Breast epithelium (tissue), 4 donors: Measurements from ENCODE around the gene TSPAN11. TPM values are rescaled to one million over a fixed set of nuclear protein-coding genes. Genes with fewer than 3 reads are reported as not detected.

Experiments
- DNase-seq, 2 donors: peaks; one replicate each; pipeline ENCODE4 v3.0.0-alpha.2; 2019; ENCODE audit warnings: low spot score in 2 of 2
- H3K27ac ChIP-seq, 2 donors: fragments of 200-600 bp; sonication (generic) in 1 of 2; one replicate each; pipeline ENCODE4 v1.5.1; 2016 to 2019; ENCODE audit warnings: mild to moderate bottlenecking in 1 of 2
- H3K27me3 ChIP-seq, 2 donors: fragments of 200-600 bp; sonication (generic) in 1 of 2; one replicate each; pipeline versions ENCODE4 v1.5.1 to v1.6.0; 2017 to 2019; ENCODE audit warnings: control low read depth in 1 of 2, mild to moderate bottlenecking in 1 of 2
- H3K36me3 ChIP-seq: fragments of 200-600 bp; one replicate; pipeline ENCODE4 v1.5.1; 2019
- H3K4me1 ChIP-seq, 2 donors: fragments of 200-600 bp; sonication (generic); one replicate each; pipeline ENCODE4 v1.5.1; 2016 to 2019; ENCODE audit warnings: control low read depth in 1 of 2
- H3K4me3 ChIP-seq, 3 donors: fragments of 200-600 bp; sonication (generic); 1 replicate in 2 of 3; 2 replicates in 1 of 3; pipeline ENCODE4 v1.5.1; 2016 to 2019; ENCODE audit warnings: mild to moderate bottlenecking in 3 of 3, moderate library complexity in 2 of 3
- H3K9me3 ChIP-seq, 2 donors: fragments of 200-600 bp; sonication (generic) in 1 of 2; one replicate each; pipeline ENCODE4 v1.5.1; 2016 to 2019; ENCODE audit warnings: control low read depth in 1 of 2
- CTCF ChIP-seq, 3 donors: fragments of 450-650 bp; IDR thresholded peaks; one replicate each; pipeline ENCODE4 v1.5.1; 2016 to 2017; ENCODE audit warnings: antibody characterized with exemption in 3 of 3, mild to moderate bottlenecking in 3 of 3, moderate library complexity in 3 of 3
- POLR2A ChIP-seq: fragments of 450-650 bp; IDR thresholded peaks from one replicate; pipeline ENCODE4 v1.6.1; 2016; ENCODE audit warnings: antibody characterized with exemption, mild to moderate bottlenecking, moderate library complexity
- POLR2AphosphoS5 ChIP-seq, 3 donors: sonication (generic); formaldehyde crosslinking; IDR thresholded peaks; one replicate each; pipeline ENCODE4 v1.6.1; 2017; ENCODE audit warnings: antibody characterized with exemption in 3 of 3
- intact Hi-C: fragments of 100-400 bp; cut with DNase I; formaldehyde crosslinking; loops from one replicate; pipeline ENCODE4 v1.15.1; 2023; ENCODE audit warnings: low total_unique reads
- total RNA-seq, 3 donors: library from RNA; depleted of rRNA; stranded (reverse); fragments of >200 nt; gene quantifications; one replicate each; pipeline ENCODE4 v1.1.0, GENCODE V29; 2016

TSPAN11 gene
- total RNA-seq, 3 donors from 2014 or later, result 0.48 to 1.3 (median 0.73) TPM

- Histone ChIP-seq H3K36me3 (no peaks in the 10 kb centered on the region), H3K9me3 (no peaks in the 10 kb centered on the region), H3K27me3 (no peaks in the 10 kb centered on the region), H3K27ac (no peak overlapping the region), H3K4me3 (no peak overlapping the region), H3K4me1 (no peaks in the 10 kb centered on the region)
- DNase-seq, result no peak
- intact Hi-C loops, result no loop called here
- no peak for TF ChIP-seq POLR2AphosphoS5 (IDR thresholded peaks at IDR 0.05)
- TF ChIP-seq POLR2A, result no peak
- no peak for TF ChIP-seq CTCF (IDR thresholded peaks at IDR 0.05)
Measured at GRCh38 chr12:31035226-31035625, 108.7 kb downstream of the TSPAN11 start.

GRCh38 chr12:31035967-31036665 is 109.6 kb downstream of the TSPAN11 start:
- no peaks in the 10 kb centered on the region for H3K27me3 ChIP-seq
- H3K27ac ChIP-seq, result no peak overlapping the region
- no peak for DNase-seq
- H3K9me3 ChIP-seq, result no peaks in the 10 kb centered on the region
- no peaks in the 10 kb centered on the region for H3K36me3 ChIP-seq
- H3K4me3 ChIP-seq, result no peak overlapping the region
- intact Hi-C loops, result no loop called here
- no peaks in the 10 kb centered on the region for H3K4me1 ChIP-seq
- TF ChIP-seq POLR2A (no peak), POLR2AphosphoS5 (IDR thresholded peaks at IDR 0.05) (no peak), CTCF (IDR thresholded peaks at IDR 0.05) (no peak)

GRCh38 chr12:31037028-31037427 is 110.5 kb downstream of the TSPAN11 start:
- Histone ChIP-seq H3K27me3 (no peaks in the 10 kb centered on the region), H3K9me3 (no peaks in the 10 kb centered on the region), H3K4me3 (no peak overlapping the region), H3K4me1 (no peaks in the 10 kb centered on the region), H3K27ac (no peak overlapping the region), H3K36me3 (no peaks in the 10 kb centered on the region)
- DNase-seq, result no peak
- intact Hi-C loops, result no loop called here
- TF ChIP-seq POLR2AphosphoS5 (IDR thresholded peaks at IDR 0.05), result no peak
- TF ChIP-seq POLR2A, result no peak
- no peak for TF ChIP-seq CTCF (IDR thresholded peaks at IDR 0.05)

- intact Hi-C loops, result loop anchor here (2.0 kb wide), 1 partner anchor 57 kb away; no protein-coding TSS in a partner anchor
- TF ChIP-seq POLR2AphosphoS5 (IDR thresholded peaks at IDR 0.05) (no peak), CTCF (IDR thresholded peaks at IDR 0.05) (no peak)
- Histone ChIP-seq H3K27ac (no peak overlapping the region), H3K4me3 (no peak overlapping the region), H3K9me3 (no peaks in the 10 kb centered on the region), H3K36me3 (no peaks in the 10 kb centered on the region), H3K4me1 (no peaks in the 10 kb centered on the region), H3K27me3 (no peaks in the 10 kb centered on the region)
- no peak for DNase-seq
Measured at GRCh38 chr12:31037931-31038330, 111.4 kb downstream of the TSPAN11 start.

- DNase-seq, result no peak
- intact Hi-C loops, result no loop called here
- Histone ChIP-seq H3K4me1 (no peaks in the 10 kb centered on the region), H3K36me3 (no peaks in the 10 kb centered on the region), H3K27me3 (no peaks in the 10 kb centered on the region), H3K9me3 (no peaks in the 10 kb centered on the region), H3K4me3 (no peak overlapping the region), H3K27ac (no peak overlapping the region)
- TF ChIP-seq POLR2A, result no peak
- no peak for TF ChIP-seq POLR2AphosphoS5 (IDR thresholded peaks at IDR 0.05)
- TF ChIP-seq CTCF (IDR thresholded peaks at IDR 0.05), result no peak
Measured at GRCh38 chr12:31041033-31041564, 114.6 kb downstream of the TSPAN11 start.

Other genes starting within 250 kb of the TSPAN11 start
- 10 to 100 TPM; 26.7 to 47.4 (median 43.3) TPM for gene IPO8, start 230.9 kb upstream of the TSPAN11 start, total RNA-seq
- gene CAPRIN2, start 171.8 kb upstream of the TSPAN11 start, total RNA-seq, result 10 to 100 TPM; 21.8 to 37.9 (median 29.8) TPM
- 10 to 100 TPM; 16.8 to 26.5 (median 18.2) TPM for gene DDX11, start 147.1 kb downstream of the TSPAN11 start, total RNA-seq